Esophagus muscularis mucosa (tissue), 4 donors: ENCODE results near the gene PLAGL2. TPM values are rescaled to one million over a fixed set of nuclear protein-coding genes. Genes with fewer than 3 reads are reported as not detected.

Source experiments
- DNase-seq: peaks from one replicate; pipeline ENCODE4 v3.0.0-alpha.2; 2017; ENCODE audit errors: extremely low spot score
- H3K27ac ChIP-seq, 4 donors: fragments of 200-600 bp; sonication (generic); replicated peaks in 1 of 4; 1 replicate in 3 of 4; 2 replicates in 1 of 4; pipeline ENCODE4 v1.5.1; 2016 to 2019; ENCODE audit warnings: mild to moderate bottlenecking in 1 of 4
- H3K27me3 ChIP-seq, 4 donors: fragments of 200-600 bp; sonication (generic); one replicate each; pipeline versions ENCODE4 v1.5.1 to v1.6.0; 2016 to 2019
- H3K36me3 ChIP-seq, 4 donors: fragments of 200-600 bp; sonication (generic); one replicate each; pipeline ENCODE4 v1.5.1; 2016 to 2019
- H3K4me1 ChIP-seq, 4 donors: fragments of 200-600 bp; sonication (generic); one replicate each; pipeline ENCODE4 v1.5.1; 2016 to 2019
- H3K4me3 ChIP-seq, 4 donors: fragments of 200-600 bp; sonication (generic); 1 replicate in 2 of 4; 2 replicates in 2 of 4; pipeline ENCODE4 v1.5.1; 2016 to 2019; ENCODE audit warnings: mild to moderate bottlenecking in 4 of 4, moderate library complexity in 1 of 4
- H3K9me3 ChIP-seq, 4 donors: fragments of 200-600 bp; sonication (generic); 1 replicate in 3 of 4; 2 replicates in 1 of 4; pipeline ENCODE4 v1.5.1; 2016 to 2019
- CTCF ChIP-seq, 3 experiments: fragments of 200-600 bp in 2 of 3; fragments of 450-650 bp in 1 of 3; sonication (generic) in 2 of 3; IDR thresholded peaks; one replicate each; pipeline ENCODE4 v1.5.1; 2017 to 2019; ENCODE audit warnings: antibody characterized with exemption in 3 of 3, mild to moderate bottlenecking in 2 of 3, moderate library complexity in 1 of 3
- EP300 ChIP-seq: sonication (generic); formaldehyde crosslinking; IDR thresholded peaks from one replicate; pipeline ENCODE4 v1.6.1; 2017; ENCODE audit warnings: antibody characterized with exemption
- POLR2A ChIP-seq: fragments of 450-650 bp; IDR thresholded peaks from one replicate; pipeline ENCODE4 v1.6.1; 2017; ENCODE audit warnings: antibody characterized with exemption, moderate library complexity, mild to moderate bottlenecking, low read depth
- POLR2AphosphoS5 ChIP-seq, 2 donors: sonication (generic); formaldehyde crosslinking; IDR thresholded peaks; one replicate each; pipeline ENCODE4 v1.6.1; 2017; ENCODE audit warnings: antibody characterized with exemption in 2 of 2
- WGBS: methylation state at CpG from one replicate; pipeline ENCODE4 v1.1.5; 2018; 5-methylcytosine and 5-hydroxymethylcytosine counted together
- intact Hi-C: fragments of 100-400 bp; cut with DNase I; formaldehyde crosslinking; loops from one replicate; pipeline ENCODE4 v1.15.1; 2023
- total RNA-seq, 4 donors: library from RNA; depleted of rRNA; stranded (reverse); fragments of >200 nt; gene quantifications; one replicate each; pipeline versions ENCODE4 v1.1.0 to v1.2.1, GENCODE V29; 2016

PLAGL2 gene
- total RNA-seq, 4 donors from 2014 or later: 5.4 to 10.8 (median 8.0) TPM

- H3K4me1 ChIP-seq: peaks cover 0 to 8% (median 2%) of the 10 kb centered on the region in 4 donors
- no peaks in the 10 kb centered on the region for H3K9me3 ChIP-seq
- 78% methylated on average over 18 of the region's 22 CpGs for WGBS
- H3K27me3 ChIP-seq: no peaks in the 10 kb centered on the region
- intact Hi-C loops: no loop called here
- DNase-seq: no peak
- H3K27ac ChIP-seq: no peak overlapping the region
- TF ChIP-seq EP300: no peak
- no peak for TF ChIP-seq POLR2AphosphoS5 (IDR thresholded peaks at IDR 0.05)
- TF ChIP-seq POLR2A: no peak
- TF ChIP-seq CTCF (IDR thresholded peaks at IDR 0.05): no peak
- H3K4me3 ChIP-seq: no peak overlapping the region
- peaks cover 32 to 92% (median 60%) of the 10 kb centered on the region in 4 donors for H3K36me3 ChIP-seq
Measured at GRCh38 chr20:32227744-32228688, 20.5 kb upstream of the PLAGL2 start.

GRCh38 chr20:32227306-32227705, 19.8 kb upstream of the PLAGL2 start:
- Histone ChIP-seq H3K36me3 (peaks cover 25 to 92% (median 60%) of the 10 kb centered on the region in 4 donors), H3K27ac (no peak overlapping the region), H3K27me3 (no peaks in the 10 kb centered on the region), H3K9me3 (no peaks in the 10 kb centered on the region), H3K4me1 (peaks cover 0 to 8% (median 0%) of the 10 kb centered on the region in 4 donors), H3K4me3 (no peak overlapping the region)
- intact Hi-C loops: no loop called here
- WGBS: 95% methylated on average over 7 of the region's 7 CpGs
- no peak for TF ChIP-seq EP300
- TF ChIP-seq CTCF (IDR thresholded peaks at IDR 0.05): no peak
- no peak for TF ChIP-seq POLR2AphosphoS5 (IDR thresholded peaks at IDR 0.05)
- TF ChIP-seq POLR2A: no peak
- no peak for DNase-seq

- intact Hi-C loops: no loop called here
- TF ChIP-seq POLR2A: no peak
- no peak for TF ChIP-seq CTCF (IDR thresholded peaks at IDR 0.05)
- TF ChIP-seq EP300: no peak
- no peak for TF ChIP-seq POLR2AphosphoS5 (IDR thresholded peaks at IDR 0.05)
- no peaks in the 10 kb centered on the region for H3K9me3 ChIP-seq
- peaks cover 16 to 92% (median 59%) of the 10 kb centered on the region in 4 donors for H3K36me3 ChIP-seq
- H3K27me3 ChIP-seq: no peaks in the 10 kb centered on the region
- no peak overlapping the region for H3K4me3 ChIP-seq
- H3K4me1 ChIP-seq: peaks cover 0 to 8% (median 0%) of the 10 kb centered on the region in 4 donors
- 61% methylated on average over 1 of the region's 1 CpG for WGBS
- H3K27ac ChIP-seq: no peak overlapping the region
- no peak for DNase-seq
Measured at GRCh38 chr20:32226391-32226790, 18.8 kb upstream of the PLAGL2 start.

- H3K4me3 ChIP-seq: no peak overlapping the region
- DNase-seq: no peak
- no peaks in the 10 kb centered on the region for H3K9me3 ChIP-seq
- 99% methylated on average over 4 of the region's 4 CpGs for WGBS
- peaks cover 3 to 92% (median 64%) of the 10 kb centered on the region in 4 donors for H3K36me3 ChIP-seq
- H3K4me1 ChIP-seq: peaks cover 0 to 8% (median 0%) of the 10 kb centered on the region in 4 donors
- H3K27me3 ChIP-seq: no peaks in the 10 kb centered on the region
- no peak overlapping the region for H3K27ac ChIP-seq
- TF ChIP-seq POLR2AphosphoS5 (IDR thresholded peaks at IDR 0.05): no peak
- TF ChIP-seq CTCF (IDR thresholded peaks at IDR 0.05): no peak
- no peak for TF ChIP-seq EP300
- TF ChIP-seq POLR2A: no peak
- intact Hi-C loops: no loop called here
Measured at GRCh38 chr20:32224463-32224862, 16.9 kb upstream of the PLAGL2 start.
